Gastroesophageal sphincter (tissue), 3 donors: ENCODE measurements around the gene PYDC1.

ENCODE experiments used
- CTCF ChIP-seq, 4 experiments: fragments of 200-600 bp in 2 of 4; fragments of 450-650 bp in 2 of 4; sonication (generic) in 1 of 4; IDR thresholded peaks; one replicate each; pipeline ENCODE4 v1.5.1; 2017 to 2019; ENCODE audit warnings: antibody characterized with exemption in 4 of 4, mild to moderate bottlenecking in 2 of 4, moderate library complexity in 2 of 4
- POLR2A ChIP-seq, 2 donors: fragments of 450-650 bp; IDR thresholded peaks; one replicate each; pipeline ENCODE4 v1.6.1; 2017; ENCODE audit warnings: antibody characterized with exemption in 2 of 2, mild to moderate bottlenecking in 2 of 2, moderate library complexity in 1 of 2
- POLR2AphosphoS5 ChIP-seq: sonication (generic); formaldehyde crosslinking; IDR thresholded peaks from one replicate; pipeline ENCODE4 v1.6.1; 2017; ENCODE audit warnings: antibody characterized with exemption

DNA sequence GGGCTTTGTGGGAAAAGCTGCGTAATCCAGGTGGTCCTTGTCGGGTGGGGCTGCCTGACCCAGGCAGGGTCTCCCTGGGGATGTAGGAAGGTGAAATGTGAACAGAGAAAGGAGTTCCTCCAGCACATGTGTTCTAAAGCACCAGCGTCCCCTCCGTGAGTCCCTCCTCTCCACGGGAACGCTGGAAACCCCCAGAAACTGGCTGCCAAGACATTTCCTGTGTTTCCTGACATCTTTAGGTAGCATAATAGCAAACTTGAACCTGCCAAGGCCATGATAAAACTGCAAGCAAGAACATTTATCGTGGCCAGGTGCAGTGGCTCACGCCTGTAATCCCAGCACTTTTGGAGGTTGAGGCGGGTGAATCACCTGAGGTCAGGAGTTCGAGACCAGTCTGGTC is 12.6 kb upstream of the PYDC1 start:
- TF ChIP-seq CTCF (IDR thresholded peaks at IDR 0.05) (no peak), POLR2AphosphoS5 (no peak), POLR2A (IDR thresholded peaks at IDR 0.05) (no peak)
